Measurements from ENCODE around the gene RANBP2.
A peak's percentile ranks its signal among the peaks of the same experiment; 100 is the strongest.

- no peak for TF ChIP-seq REST (IDR thresholded peaks at IDR 0.05; ENCODE audit: low read depth)
- peak; percentile 59; the same call in 1 of the 2 replicates for TF ChIP-seq TAF1 (IDR thresholded peaks at IDR 0.05; ENCODE audit: low read depth)
- no peak for TF ChIP-seq EP300 (IDR thresholded peaks at IDR 0.05; ENCODE audit: borderline replicate concordance)
- no peak for TF ChIP-seq FOXM1 (IDR thresholded peaks at IDR 0.05; ENCODE audit: borderline replicate concordance, low read depth)
Observed at GRCh38 chr2:108786354-108787215, 67.3 kb downstream of the RANBP2 start, which contains the start of gene CCDC138.

Data from Ishikawa (cell line).